Central memory CD8-positive, alpha-beta T cell (primary cell): Measurements from ENCODE around the gene EDEM2.
A peak's percentile ranks its signal among the peaks of the same experiment; 100 is the strongest.

ENCODE experiments used
- ATAC-seq: fragments of 150-1000 bp; cut with Tn5 transposase; replicated peaks from 2 replicates; pipeline ENCODE4 v1.10.0; 2022; ENCODE audit warnings: mild to moderate bottlenecking, moderate FRiP score, moderate number of reproducible peaks; ENCODE audit not compliant: poor library complexity, severe bottlenecking; ENCODE audit errors: extremely low read depth
- DNase-seq, 2 donors: peaks; one replicate each; pipeline ENCODE4 v3.0.0; 2021; ENCODE audit warnings: low spot score in 2 of 2
- H3K27ac Mint-ChIP-seq: one replicate; pipeline ENCODE4 v1.8.0; 2022; ENCODE audit warnings: low read depth, mild to moderate bottlenecking, moderate library complexity, mixed read lengths
- H3K27me3 Mint-ChIP-seq: one replicate; pipeline ENCODE4 v1.8.0; 2022; ENCODE audit warnings: mixed read lengths
- H3K36me3 Mint-ChIP-seq: one replicate; pipeline ENCODE4 v1.8.0; 2022; ENCODE audit warnings: mild to moderate bottlenecking, moderate library complexity, mixed read lengths; ENCODE audit not compliant: insufficient read depth
- H3K4me1 Mint-ChIP-seq: one replicate; pipeline ENCODE4 v1.8.0; 2022; ENCODE audit warnings: mixed read lengths
- H3K4me3 Mint-ChIP-seq: one replicate; pipeline ENCODE4 v1.8.0; 2022; ENCODE audit warnings: mild to moderate bottlenecking, moderate library complexity, mixed read lengths
- H3K9me3 Mint-ChIP-seq: one replicate; pipeline ENCODE4 v1.8.0; 2022; ENCODE audit warnings: mixed read lengths

Gene EDEM2

GRCh38 chr20:35134472-35134871, 12.7 kb downstream of the EDEM2 start:
- Mint-ChIP-seq H3K9me3 (no peaks in the 10 kb centered on the region), H3K36me3 (peaks cover 77% of the 10 kb centered on the region), H3K27me3 (no peaks in the 10 kb centered on the region), H3K4me3 (no peak overlapping the region), H3K27ac (no peak overlapping the region), H3K4me1 (no peaks in the 10 kb centered on the region)
- DNase-seq (no peak), ATAC-seq (no peak)

- Mint-ChIP-seq H3K27me3 (no peaks in the 10 kb centered on the region), H3K9me3 (no peaks in the 10 kb centered on the region), H3K27ac (no peak overlapping the region), H3K4me1 (no peaks in the 10 kb centered on the region), H3K4me3 (no peak overlapping the region), H3K36me3 (peaks cover 73% of the 10 kb centered on the region)
- DNase-seq = no peak
- ATAC-seq = no peak
These were observed 13.4 kb downstream of the EDEM2 start for GRCh38 chr20:35133735-35134134.

GRCh38 chr20:35133031-35133430, 14.1 kb downstream of the EDEM2 start:
- H3K27me3 Mint-ChIP-seq = no peaks in the 10 kb centered on the region
- DNase-seq = no peak
- no peaks in the 10 kb centered on the region for H3K4me1 Mint-ChIP-seq
- H3K27ac Mint-ChIP-seq = no peak overlapping the region
- H3K36me3 Mint-ChIP-seq = peaks cover 72% of the 10 kb centered on the region
- no peak for ATAC-seq
- H3K9me3 Mint-ChIP-seq = no peaks in the 10 kb centered on the region
- no peak overlapping the region for H3K4me3 Mint-ChIP-seq

GRCh38 chr20:35131934-35132333, 15.2 kb downstream of the EDEM2 start:
- no peaks in the 10 kb centered on the region for H3K4me1 Mint-ChIP-seq
- no peak overlapping the region for H3K4me3 Mint-ChIP-seq
- peaks cover 64% of the 10 kb centered on the region for H3K36me3 Mint-ChIP-seq
- no peaks in the 10 kb centered on the region for H3K9me3 Mint-ChIP-seq
- H3K27ac Mint-ChIP-seq = peak overlapping the region; percentile 55
- no peaks in the 10 kb centered on the region for H3K27me3 Mint-ChIP-seq
- ATAC-seq (no peak), DNase-seq (no peak)

- no peaks in the 10 kb centered on the region for H3K27me3 Mint-ChIP-seq
- H3K27ac Mint-ChIP-seq = no peak overlapping the region
- DNase-seq = no peak
- ATAC-seq = no peak
- no peak overlapping the region for H3K4me3 Mint-ChIP-seq
- H3K4me1 Mint-ChIP-seq = no peaks in the 10 kb centered on the region
- H3K36me3 Mint-ChIP-seq = peaks cover 68% of the 10 kb centered on the region
- H3K9me3 Mint-ChIP-seq = no peaks in the 10 kb centered on the region
These were observed 17.5 kb downstream of the EDEM2 start for GRCh38 chr20:35129647-35130069.

- peaks cover 61% of the 10 kb centered on the region for H3K36me3 Mint-ChIP-seq
- H3K27ac Mint-ChIP-seq = peak overlapping the region; percentile 69
- no peaks in the 10 kb centered on the region for H3K27me3 Mint-ChIP-seq
- no peaks in the 10 kb centered on the region for H3K4me1 Mint-ChIP-seq
- ATAC-seq = no peak
- no peak for DNase-seq
- no peak overlapping the region for H3K4me3 Mint-ChIP-seq
- no peaks in the 10 kb centered on the region for H3K9me3 Mint-ChIP-seq
These were observed 21.4 kb downstream of the EDEM2 start for GRCh38 chr20:35125753-35126152.

- no peaks in the 10 kb centered on the region for H3K4me1 Mint-ChIP-seq
- H3K4me3 Mint-ChIP-seq = no peak overlapping the region
- peaks cover 74% of the 10 kb centered on the region for H3K36me3 Mint-ChIP-seq
- ATAC-seq = no peak
- H3K27me3 Mint-ChIP-seq = no peaks in the 10 kb centered on the region
- no peaks in the 10 kb centered on the region for H3K9me3 Mint-ChIP-seq
- no peak overlapping the region for H3K27ac Mint-ChIP-seq
- no peak for DNase-seq
These were observed 24.3 kb downstream of the EDEM2 start for GRCh38 chr20:35122756-35123405.

GRCh38 chr20:35121186-35121585, 25.9 kb downstream of the EDEM2 start:
- Mint-ChIP-seq H3K9me3 (no peaks in the 10 kb centered on the region), H3K27me3 (no peaks in the 10 kb centered on the region), H3K4me3 (no peak overlapping the region), H3K4me1 (no peaks in the 10 kb centered on the region), H3K27ac (no peak overlapping the region), H3K36me3 (peaks cover 74% of the 10 kb centered on the region)
- ATAC-seq = no peak
- no peak for DNase-seq

GRCh38 chr20:35120012-35120701, 27.0 kb downstream of the EDEM2 start:
- H3K36me3 Mint-ChIP-seq = peaks cover 73% of the 10 kb centered on the region
- no peaks in the 10 kb centered on the region for H3K9me3 Mint-ChIP-seq
- no peaks in the 10 kb centered on the region for H3K27me3 Mint-ChIP-seq
- H3K4me3 Mint-ChIP-seq = no peak overlapping the region
- H3K27ac Mint-ChIP-seq = peak overlapping the region; percentile 17
- no peak for ATAC-seq
- H3K4me1 Mint-ChIP-seq = no peaks in the 10 kb centered on the region
- DNase-seq = no peak

GRCh38 chr20:35117629-35118028, 29.5 kb downstream of the EDEM2 start:
- no peak for DNase-seq
- H3K4me1 Mint-ChIP-seq = no peaks in the 10 kb centered on the region
- H3K9me3 Mint-ChIP-seq = no peaks in the 10 kb centered on the region
- no peak for ATAC-seq
- H3K36me3 Mint-ChIP-seq = peaks cover 63% of the 10 kb centered on the region
- no peaks in the 10 kb centered on the region for H3K27me3 Mint-ChIP-seq
- H3K4me3 Mint-ChIP-seq = no peak overlapping the region
- H3K27ac Mint-ChIP-seq = no peak overlapping the region

GRCh38 chr20:35117196-35117595, 29.9 kb downstream of the EDEM2 start:
- no peak overlapping the region for H3K4me3 Mint-ChIP-seq
- H3K27me3 Mint-ChIP-seq = no peaks in the 10 kb centered on the region
- H3K36me3 Mint-ChIP-seq = peaks cover 66% of the 10 kb centered on the region
- H3K9me3 Mint-ChIP-seq = no peaks in the 10 kb centered on the region
- DNase-seq (no peak), ATAC-seq (no peak)
- no peaks in the 10 kb centered on the region for H3K4me1 Mint-ChIP-seq
- H3K27ac Mint-ChIP-seq = no peak overlapping the region

- Mint-ChIP-seq H3K27ac (no peak overlapping the region), H3K9me3 (no peaks in the 10 kb centered on the region), H3K4me3 (no peak overlapping the region), H3K27me3 (no peaks in the 10 kb centered on the region), H3K36me3 (peaks cover 68% of the 10 kb centered on the region), H3K4me1 (no peaks in the 10 kb centered on the region)
- ATAC-seq (no peak), DNase-seq (no peak)
These were observed 30.9 kb downstream of the EDEM2 start for GRCh38 chr20:35116258-35116657.

- H3K36me3 Mint-ChIP-seq = peaks cover 64% of the 10 kb centered on the region
- no peak for ATAC-seq
- H3K27me3 Mint-ChIP-seq = no peaks in the 10 kb centered on the region
- H3K4me1 Mint-ChIP-seq = no peaks in the 10 kb centered on the region
- no peak overlapping the region for H3K27ac Mint-ChIP-seq
- no peaks in the 10 kb centered on the region for H3K9me3 Mint-ChIP-seq
- no peak for DNase-seq
- H3K4me3 Mint-ChIP-seq = no peak overlapping the region
These were observed 31.5 kb downstream of the EDEM2 start for GRCh38 chr20:35115606-35116005.
